ENCODE data around the gene POLR3B. TPM values are rescaled to one million over a fixed set of nuclear protein-coding genes. Genes with fewer than 3 reads are reported as not detected.

Gene POLR3B
- total and polyA plus RNA-seq, 2 of the 8 experiments (the other 6 are each of a cell fraction or from before 2014, with no cell fraction given), result 5.0 to 13.2 TPM

DNA sequence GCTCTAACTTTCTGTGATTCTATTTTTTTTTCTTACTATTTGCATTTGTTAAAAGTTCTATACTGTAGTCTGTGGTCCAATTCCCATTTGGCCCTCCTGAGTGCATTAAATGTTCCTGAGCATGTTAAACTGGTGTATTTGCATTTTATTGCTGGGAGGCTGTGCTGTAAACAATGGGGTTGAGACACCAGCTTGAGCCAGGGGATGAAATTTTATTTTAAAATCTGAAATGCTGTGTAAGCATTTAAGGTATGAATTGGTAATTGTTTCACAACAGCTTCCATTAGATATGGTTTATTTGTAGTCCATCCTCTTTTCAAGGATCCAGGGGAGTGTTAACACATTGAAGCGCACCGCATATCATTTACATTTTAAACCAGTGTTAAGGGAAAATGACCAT is 135.3 kb downstream of the POLR3B start:
- H2BK20ac ChIP-seq (ENCODE audit: low read length), result no peak overlapping the region
- no peak overlapping the region for H2BK5ac ChIP-seq (ENCODE audit: low read depth, low read length)
- no peaks in the 10 kb centered on the region for H3K9me3 ChIP-seq (ENCODE audit: insufficient read depth in 2 of 2, low read depth in 1 of 2, low read length in 1 of 2)
- H3K27ac ChIP-seq (ENCODE audit: low read depth, low read length), result no peak overlapping the region
- DNase-seq (ENCODE audit: low read depth in 1 of 2, low spot score in 2 of 2), result no peak
- peaks cover 0 to 4% (median 0%) of the 10 kb centered on the region in 4 experiments; a peak in 3 of 7 replicates for H3K4me1 ChIP-seq (replicated peaks in 1 of 4; ENCODE audit: control insufficient read depth in 3 of 4, insufficient read depth in 4 of 4, low read length in 3 of 4)
- H3K23ac ChIP-seq (ENCODE audit: insufficient read length), result no peak overlapping the region
- H3K79me1 ChIP-seq (ENCODE audit: low read depth, low read length), result no peaks in the 10 kb centered on the region
- H3K56ac ChIP-seq (replicated peaks; ENCODE audit: insufficient read length, low read depth, low read length), result no peak overlapping the region
- H3K36me3 ChIP-seq (ENCODE audit: control insufficient read depth in 2 of 4, insufficient read depth in 4 of 4, low read length in 3 of 4), result no peaks in the 10 kb centered on the region
- H3K79me2 ChIP-seq (ENCODE audit: control insufficient read depth in 1 of 2, insufficient read depth in 2 of 2, low read length in 2 of 2), result no peaks in the 10 kb centered on the region
- no peak overlapping the region for H2AK5ac ChIP-seq (ENCODE audit: low read depth, low read length)
- no peak overlapping the region for H3K4ac ChIP-seq (replicated peaks; ENCODE audit: insufficient read length, low read depth, low read length)
- H3K9ac ChIP-seq (replicated peaks in 1 of 4; ENCODE audit: extremely low read depth in 1 of 4, low read depth in 3 of 4, low read length in 3 of 4), result no peak overlapping the region
- ChIA-PET CTCF (ENCODE audit: partially characterized antibody) (interaction anchor here (1.1 to 1.6 kb wide), 3 partner anchors 86 to 427 kb away, joined by 3 to 4 read pairs (median 3); no protein-coding TSS in a partner anchor), POLR2A (ENCODE audit: partially characterized antibody) (no interaction called here)
- H4K20me1 ChIP-seq (replicated peaks in 1 of 2; ENCODE audit: control insufficient read depth in 1 of 2, insufficient read depth in 2 of 2, low read length in 2 of 2), result no peaks in the 10 kb centered on the region
- H4K91ac ChIP-seq (replicated peaks; ENCODE audit: insufficient read length, low read length), result no peak overlapping the region
- no peak overlapping the region for H4K5ac ChIP-seq (ENCODE audit: insufficient read length, low read depth, low read length)
- no peaks in the 10 kb centered on the region for H3K27me3 ChIP-seq (replicated peaks in 1 of 4; ENCODE audit: control insufficient read depth in 3 of 4, extremely low read depth in 1 of 4, insufficient read depth in 3 of 4, low read length in 3 of 4)
- H3K23me2 ChIP-seq (ENCODE audit: low read depth, low read length), result no peaks in the 10 kb centered on the region
- no peak overlapping the region for H2BK15ac ChIP-seq (ENCODE audit: low read length)
- WGBS, 2 experiments (ENCODE audit: extremely low coverage in 1 of 2, insufficient coverage in 1 of 2, insufficient read length in 1 of 2, insufficient replicate concordance in 2 of 2, low coverage in 1 of 2, low lambda C conversion rate in 2 of 2, missing lambda C conversion rate in 1 of 2), result 93% methylated on average over 2 of the region's 2 CpGs; no CpG with 5 or more reads in 1 of the 2 experiments
- no peak overlapping the region for H4K8ac ChIP-seq (ENCODE audit: extremely low read depth, insufficient read depth, low read length)
- H3K18ac ChIP-seq (ENCODE audit: extremely low read depth, low read length), result no peak overlapping the region
- H3K4me2 ChIP-seq (ENCODE audit: insufficient read depth in 1 of 2, low read depth in 2 of 2, low read length in 2 of 2), result no peak overlapping the region
- no peak overlapping the region for H2AFZ ChIP-seq (ENCODE audit: low read length)
- FAIRE-seq, result no peak
- H2BK12ac ChIP-seq (ENCODE audit: low read depth, low read length), result no peak overlapping the region
- no peak overlapping the region for H2BK120ac ChIP-seq (replicated peaks; ENCODE audit: low read depth, low read length)
- H3K4me3 ChIP-seq (ENCODE audit: extremely low read depth in 1 of 4, insufficient read depth in 2 of 4, low read depth in 3 of 4, low read length in 4 of 4), result no peak overlapping the region
- H3K14ac ChIP-seq (ENCODE audit: insufficient read length), result no peak overlapping the region
- no peak for TF ChIP-seq CEBPB (IDR thresholded peaks at IDR 0.05; ENCODE audit: low read depth, low read length)
- no peak for TF ChIP-seq ZNF274 (IDR thresholded peaks at IDR 0.05; ENCODE audit: borderline replicate concordance, extremely low read depth, low read length)
- no peak for TF ChIP-seq TAF7 (optimal IDR thresholded peaks at IDR 0.05; ENCODE audit: borderline replicate concordance, low read depth, low read length)
- TF ChIP-seq, protein P1, sequence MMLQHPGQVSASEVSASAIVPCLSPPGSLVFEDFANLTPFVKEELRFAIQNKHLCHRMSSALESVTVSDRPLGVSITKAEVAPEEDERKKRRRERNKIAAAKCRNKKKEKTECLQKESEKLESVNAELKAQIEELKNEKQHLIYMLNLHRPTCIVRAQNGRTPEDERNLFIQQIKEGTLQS (IDR thresholded peaks at IDR 0.05; ENCODE audit: insufficient read depth, low read depth, low read length), result no peak
- no peak for TF ChIP-seq CBX8 (IDR thresholded peaks at IDR 0.05; ENCODE audit: borderline replicate concordance, low read depth, low read length)
- TF ChIP-seq ASH2L (IDR thresholded peaks at IDR 0.05; ENCODE audit: low read length), result no peak
- no peak for TF ChIP-seq SIRT6 (IDR thresholded peaks at IDR 0.05; ENCODE audit: low read length)
- TF ChIP-seq BCL11A (IDR thresholded peaks at IDR 0.05; ENCODE audit: low read depth in 2 of 2, low read length in 2 of 2), result no peak
- TF ChIP-seq BRCA1 (IDR thresholded peaks at IDR 0.05; ENCODE audit: low read depth, low read length), result no peak
- TF ChIP-seq SP1 (IDR thresholded peaks at IDR 0.05; ENCODE audit: low read depth, low read length), result no peak
- TF ChIP-seq JUND (IDR thresholded peaks at IDR 0.05; ENCODE audit: low read length), result no peak
- no peak for TF ChIP-seq TCF12 (IDR thresholded peaks at IDR 0.05; ENCODE audit: low read depth, low read length)
- TF ChIP-seq GTF2F1 (IDR thresholded peaks at IDR 0.05; ENCODE audit: borderline replicate concordance, low read depth, low read length), result no peak
- no peak for TF ChIP-seq TAF1 (IDR thresholded peaks at IDR 0.05; ENCODE audit: low read depth, low read length)
- TF ChIP-seq, protein P2, sequence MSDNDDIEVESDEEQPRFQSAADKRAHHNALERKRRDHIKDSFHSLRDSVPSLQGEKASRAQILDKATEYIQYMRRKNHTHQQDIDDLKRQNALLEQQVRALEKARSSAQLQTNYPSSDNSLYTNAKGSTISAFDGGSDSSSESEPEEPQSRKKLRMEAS (IDR thresholded peaks at IDR 0.05), result no peak

Data from H1 (cell line).